ENCODE data around the gene DEFB113. TPM values are rescaled to one million over a fixed set of nuclear protein-coding genes. Genes with fewer than 3 reads are reported as not detected.

DEFB113 gene
- total RNA-seq, 2 experiments from 2014 or later = not detected

DNA sequence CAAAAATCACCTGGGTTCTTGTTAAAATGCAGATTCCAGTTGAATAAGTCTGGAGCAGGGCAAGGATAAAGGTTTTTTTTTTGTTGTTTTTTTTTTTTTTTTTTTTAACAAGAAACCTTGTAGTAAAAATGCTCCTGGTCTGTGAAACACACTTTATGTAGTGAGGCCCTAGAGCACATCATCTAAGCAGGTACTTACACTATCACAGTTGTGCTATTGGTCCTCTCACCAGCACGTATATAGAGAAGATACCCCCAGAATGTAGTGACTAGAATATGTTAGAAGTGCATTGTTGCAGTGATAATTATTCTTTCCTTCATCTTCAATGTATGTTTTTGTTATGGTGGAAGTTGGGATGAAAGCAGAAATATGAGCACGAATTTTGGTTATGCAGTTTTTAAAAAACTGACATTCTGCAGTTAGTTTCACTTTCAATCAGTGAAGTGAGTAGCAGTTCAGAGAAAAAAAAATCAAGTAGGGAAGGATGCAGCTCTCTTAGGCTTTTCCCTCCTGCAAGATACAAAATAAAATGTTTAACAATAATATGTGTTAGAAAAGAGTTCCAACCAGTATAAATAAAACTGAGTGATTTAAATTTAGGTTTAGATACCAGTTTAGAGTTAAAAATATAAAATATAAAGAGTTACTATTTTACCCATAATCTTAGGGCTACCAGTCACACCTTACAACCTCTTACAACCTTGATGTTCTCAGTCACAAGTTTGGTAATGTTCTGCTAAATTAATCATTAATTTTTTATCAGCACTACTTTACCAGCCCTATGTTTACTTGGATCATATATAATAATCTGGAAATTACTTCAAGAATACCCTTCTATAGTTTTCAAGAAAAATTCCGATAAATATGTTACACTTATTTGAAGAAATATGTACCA, 9.2 kb upstream of the DEFB113 start:
- no peak overlapping the region for H3K27ac ChIP-seq (ENCODE audit: low read depth, low read length, poor library complexity, severe bottlenecking)
- ChIA-PET POLR2A (no interaction called here), CTCF (ENCODE audit: unreplicated experiment) (no interaction called here)
- H3K4me3 ChIP-seq (ENCODE audit: low read depth, low read length, poor library complexity, severe bottlenecking) = no peak overlapping the region
- H3K9me2 ChIP-seq (ENCODE audit: insufficient read depth, low read length) = no peaks in the 10 kb centered on the region
- intact Hi-C loops (cut with micrococcal nuclease; ENCODE audit: unreplicated experiment) = no loop called here
- H3K4me2 ChIP-seq (ENCODE audit: low read length) = peak overlapping the region; percentile 26; the same call in 1 of the 2 replicates
- no peak overlapping the region for H2AFZ ChIP-seq (ENCODE audit: low read length)
- no peaks in the 10 kb centered on the region for H3K79me2 ChIP-seq (ENCODE audit: insufficient read depth, low read depth, low read length)
- no peak for TF ChIP-seq CTCF (conservative IDR thresholded peaks at IDR 0.05; ENCODE audit: low read length)
- TF ChIP-seq EZH2phosphoT487 (IDR thresholded peaks at IDR 0.05; ENCODE audit: borderline replicate concordance, low read depth, low read length) = no peak
- no peaks in the 10 kb centered on the region for H3K9me3 ChIP-seq (ENCODE audit: low read length)
- H4K20me1 ChIP-seq (ENCODE audit: insufficient read depth, low read length) = no peaks in the 10 kb centered on the region
- no peaks in the 10 kb centered on the region for H3K36me3 ChIP-seq (ENCODE audit: insufficient read depth, low read length)
- no peaks in the 10 kb centered on the region for H3K4me1 ChIP-seq (ENCODE audit: insufficient read depth, low read length, poor library complexity, severe bottlenecking)
- no TSS peak for BruUV-seq (replicated peaks)
- no peak for DNase-seq (ENCODE audit: low spot score)

- no peak overlapping the region for H3K4me2 ChIP-seq (ENCODE audit: low read length)
Observed at GRCh38 chr6:49966823-49967222, 2.6 kb downstream of the DEFB113 start.

More at GRCh38 chr6:49966823-49967222, 2.6 kb downstream of the DEFB113 start:
- no peak overlapping the region for H3K27ac ChIP-seq (ENCODE audit: low read depth, low read length, poor library complexity, severe bottlenecking)
- H3K9me2 ChIP-seq (ENCODE audit: insufficient read depth, low read length) = no peaks in the 10 kb centered on the region
- H3K36me3 ChIP-seq (ENCODE audit: insufficient read depth, low read length) = no peaks in the 10 kb centered on the region
- intact Hi-C loops (cut with micrococcal nuclease; ENCODE audit: unreplicated experiment) = no loop called here
- no peaks in the 10 kb centered on the region for H4K20me1 ChIP-seq (ENCODE audit: insufficient read depth, low read length)
- BruUV-seq (replicated peaks) = no TSS peak
- TF ChIP-seq EZH2phosphoT487 (IDR thresholded peaks at IDR 0.05; ENCODE audit: borderline replicate concordance, low read depth, low read length) (no peak), CTCF (conservative IDR thresholded peaks at IDR 0.05; ENCODE audit: low read length) (no peak)
- no peaks in the 10 kb centered on the region for H3K79me2 ChIP-seq (ENCODE audit: insufficient read depth, low read depth, low read length)
- DNase-seq (ENCODE audit: low spot score) = no peak
- ChIA-PET CTCF (ENCODE audit: unreplicated experiment) (no interaction called here), POLR2A (interaction anchor here (1.4 kb wide), 1 partner anchor 27 kb away, joined by 4 read pairs; no protein-coding TSS in a partner anchor)
- no peaks in the 10 kb centered on the region for H3K9me3 ChIP-seq (ENCODE audit: low read length)
- H3K4me1 ChIP-seq (ENCODE audit: insufficient read depth, low read length, poor library complexity, severe bottlenecking) = no peaks in the 10 kb centered on the region
- H3K4me3 ChIP-seq (ENCODE audit: low read depth, low read length, poor library complexity, severe bottlenecking) = no peak overlapping the region
- H2AFZ ChIP-seq (ENCODE audit: low read length) = no peak overlapping the region

Measured in OCI-LY7 (cell line).